Skeletal muscle satellite cell (primary cell): ENCODE data around the gene S100A5.
"Not testable (repeated sequence)": the region's sequence is repeated elsewhere in the genome, so short reads cannot be mapped to it uniquely, and the experiment has no call there.

Experiments
- H3K27me3 ChIP-seq: 2 replicates; pipeline ENCODE4 v1.7.0; 2013; ENCODE audit warnings: low read length; ENCODE audit not compliant: control insufficient read depth, insufficient read depth
- H3K36me3 ChIP-seq: 2 replicates; pipeline ENCODE4 v1.7.0; 2013; ENCODE audit warnings: mild to moderate bottlenecking, control low read depth, low read length; ENCODE audit not compliant: insufficient read depth
- H3K4me1 ChIP-seq: 2 replicates; pipeline ENCODE4 v1.7.0; 2013; ENCODE audit warnings: low read length; ENCODE audit not compliant: control insufficient read depth, insufficient read depth
- H3K4me2 ChIP-seq: 2 replicates; pipeline ENCODE4 v1.7.0; 2013; ENCODE audit warnings: mild to moderate bottlenecking, low read length
- H3K4me3 ChIP-seq: 2 replicates; pipeline ENCODE4 v1.7.0; 2013; ENCODE audit warnings: low read length
- H3K9ac ChIP-seq: 2 replicates; pipeline ENCODE4 v1.7.0; 2013; ENCODE audit warnings: mild to moderate bottlenecking, low read depth, low read length, moderate library complexity
- H3K9me3 ChIP-seq: replicated peaks from 2 replicates; pipeline ENCODE4 v1.7.0; 2013; ENCODE audit warnings: mild to moderate bottlenecking, control low read depth, low read length

The S100A5 gene

DNA sequence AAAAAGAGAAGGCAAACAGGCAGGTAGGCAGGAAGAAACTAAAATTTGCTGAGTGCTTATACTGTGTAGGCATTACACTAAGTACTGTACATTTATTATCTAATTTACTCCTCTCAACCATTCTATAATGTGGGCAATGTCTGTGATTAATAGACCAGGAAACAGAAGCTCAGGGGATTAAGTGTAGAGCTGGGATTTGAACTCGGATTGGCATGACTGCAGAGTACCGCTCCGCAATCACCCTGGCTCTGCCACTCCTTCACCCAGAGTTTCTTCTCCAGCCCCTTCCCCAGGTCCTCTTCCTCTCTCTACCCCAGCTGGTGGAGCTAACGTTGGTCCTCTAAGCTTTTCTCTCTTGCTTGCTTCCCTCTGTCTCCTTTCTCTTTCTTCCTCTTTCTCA is 36.4 kb upstream of the S100A5 start:
- Histone ChIP-seq H3K4me3 (no peak overlapping the region), H3K27me3 (no peaks in the 10 kb centered on the region), H3K36me3 (no peaks in the 10 kb centered on the region), H3K9me3 (no peaks in the 10 kb centered on the region), H3K4me2 (no peak overlapping the region), H3K9ac (no peak overlapping the region), H3K4me1 (peaks cover 25% of the 10 kb centered on the region)

DNA sequence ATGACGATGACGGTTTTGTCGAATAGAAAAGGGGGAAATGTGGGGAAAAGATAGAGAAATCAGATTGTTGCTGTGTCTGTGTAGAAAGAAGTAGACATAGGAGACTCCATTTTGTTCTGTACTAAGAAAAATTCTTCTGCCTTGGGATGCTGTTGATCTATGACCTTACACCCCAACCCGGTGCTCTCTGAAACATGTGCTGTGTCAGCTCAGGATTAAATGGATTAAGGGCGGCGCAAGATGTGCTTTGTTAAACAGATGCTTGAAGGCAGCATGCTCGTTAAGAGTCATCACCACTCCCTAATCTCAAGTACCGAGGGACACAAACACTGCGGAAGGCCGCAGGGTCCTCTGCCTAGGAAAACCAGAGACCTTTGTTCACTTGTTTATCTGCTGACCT is 34.8 kb upstream of the S100A5 start:
- not testable (repeated sequence) for H3K4me3 ChIP-seq, H3K27me3 ChIP-seq, H3K36me3 ChIP-seq, H3K9ac ChIP-seq, H3K4me2 ChIP-seq, H3K9me3 ChIP-seq
- peaks cover 33% of the 10 kb centered on the region for H3K4me1 ChIP-seq

DNA sequence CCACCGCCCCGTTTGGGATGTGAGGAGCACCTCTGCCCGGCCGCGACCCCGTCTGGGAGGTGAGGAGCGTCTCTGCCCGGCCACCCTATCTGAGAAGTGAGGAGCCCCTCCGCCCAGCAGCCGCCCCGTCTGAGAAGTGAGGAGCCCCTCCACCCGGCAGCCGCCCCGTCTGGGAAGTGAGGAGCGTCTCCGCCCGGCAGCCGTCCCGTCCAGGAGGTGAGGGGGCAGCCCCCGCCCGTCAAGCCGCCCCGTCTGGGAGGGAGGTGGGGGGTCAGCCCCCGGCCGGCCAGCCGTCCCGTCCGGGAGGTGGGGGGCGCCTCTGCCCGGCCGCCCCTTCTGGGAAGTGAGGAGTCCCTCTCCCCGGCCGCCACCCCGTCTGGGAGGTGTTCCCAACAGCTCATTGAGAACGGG is 34.4 kb upstream of the S100A5 start:
- H3K36me3 ChIP-seq, H3K4me3 ChIP-seq, H3K4me2 ChIP-seq, H3K9ac ChIP-seq, H3K9me3 ChIP-seq, H3K27me3 ChIP-seq: not testable (repeated sequence)
- peaks cover 33% of the 10 kb centered on the region for H3K4me1 ChIP-seq

DNA sequence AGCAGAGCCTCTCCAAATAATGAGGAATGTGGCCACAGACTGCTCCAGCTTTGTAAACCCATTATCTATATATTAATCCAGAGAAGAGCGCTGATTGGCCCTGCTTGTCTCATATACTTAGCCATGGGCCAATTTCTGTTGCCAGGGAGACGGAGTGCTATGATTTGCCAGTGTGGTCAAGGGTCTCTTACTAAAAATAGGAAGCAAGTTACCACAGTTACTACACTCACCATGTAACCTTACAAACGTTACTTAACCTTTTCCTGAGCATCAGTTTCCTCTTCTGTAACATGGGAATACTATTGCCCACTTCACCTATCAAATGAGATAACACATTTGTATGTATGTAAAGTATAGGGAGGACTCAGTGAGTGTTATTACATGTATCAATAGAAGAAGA is 32.6 kb upstream of the S100A5 start:
- peaks cover 34% of the 10 kb centered on the region for H3K4me1 ChIP-seq
- peak overlapping the region; percentile 53 for H3K9ac ChIP-seq
- no peaks in the 10 kb centered on the region for H3K27me3 ChIP-seq
- H3K4me3 ChIP-seq, result no peak overlapping the region
- no peaks in the 10 kb centered on the region for H3K9me3 ChIP-seq
- H3K4me2 ChIP-seq, result peak overlapping the region; percentile 73
- no peaks in the 10 kb centered on the region for H3K36me3 ChIP-seq

GRCh38 chr1:153572569-153573015 is 31.9 kb upstream of the S100A5 start:
- H3K4me1 ChIP-seq, result peaks cover 34% of the 10 kb centered on the region
- H3K9ac ChIP-seq, result peak overlapping the region; percentile 53
- peak overlapping the region; percentile 73 for H3K4me2 ChIP-seq
- H3K4me3 ChIP-seq, result peak overlapping the region; percentile 24
- no peaks in the 10 kb centered on the region for H3K27me3 ChIP-seq
- no peaks in the 10 kb centered on the region for H3K36me3 ChIP-seq
- no peaks in the 10 kb centered on the region for H3K9me3 ChIP-seq

DNA sequence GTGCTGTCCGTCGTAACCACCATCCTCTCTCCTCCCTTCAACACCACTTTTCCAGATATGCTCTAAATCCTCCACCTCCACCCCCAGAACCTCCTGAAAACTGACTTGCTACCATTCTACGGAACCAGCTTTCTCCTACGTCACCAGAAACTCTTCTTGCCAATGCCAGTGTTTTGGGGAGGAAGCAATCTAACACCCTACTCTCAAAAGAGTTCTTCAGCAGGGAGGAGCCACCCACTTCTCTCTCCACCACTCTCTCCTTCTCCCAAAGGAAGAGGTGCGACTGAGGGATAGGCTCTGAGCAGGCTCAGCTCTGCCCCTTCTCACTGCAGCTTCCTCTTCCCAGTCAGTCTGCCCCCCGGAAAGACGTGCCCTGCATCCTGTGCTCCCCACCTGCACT is 31.0 kb upstream of the S100A5 start:
- no peak overlapping the region for H3K4me3 ChIP-seq
- no peaks in the 10 kb centered on the region for H3K9me3 ChIP-seq
- no peaks in the 10 kb centered on the region for H3K36me3 ChIP-seq
- H3K4me1 ChIP-seq, result peaks cover 42% of the 10 kb centered on the region
- peak overlapping the region; percentile 73 for H3K4me2 ChIP-seq
- no peaks in the 10 kb centered on the region for H3K27me3 ChIP-seq
- peak overlapping the region; percentile 53 for H3K9ac ChIP-seq

DNA sequence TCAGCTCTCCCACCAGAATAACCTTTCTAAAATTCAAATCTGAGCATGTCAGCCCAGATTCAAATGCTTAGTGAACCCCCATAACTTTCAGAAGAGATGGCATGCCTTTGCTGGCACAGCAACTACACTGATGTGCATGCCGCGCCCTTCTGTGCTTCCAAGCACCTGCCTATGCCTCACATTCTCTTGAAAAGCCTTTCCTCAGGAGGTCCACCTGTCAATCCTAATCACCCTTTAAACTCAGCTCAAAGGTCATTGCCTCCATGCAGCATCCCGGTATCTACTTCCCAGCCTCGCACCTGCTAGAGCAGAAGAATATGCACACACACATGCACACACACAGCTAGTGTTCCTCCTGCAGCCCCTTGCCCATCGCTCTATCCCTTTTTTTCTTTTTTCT is 30.1 kb upstream of the S100A5 start:
- Histone ChIP-seq H3K4me1 (peaks cover 49% of the 10 kb centered on the region), H3K9me3 (no peaks in the 10 kb centered on the region), H3K4me2 (no peak overlapping the region), H3K9ac (no peak overlapping the region), H3K27me3 (no peaks in the 10 kb centered on the region), H3K4me3 (no peak overlapping the region), H3K36me3 (no peaks in the 10 kb centered on the region)

- no peaks in the 10 kb centered on the region for H3K9me3 ChIP-seq
- no peak overlapping the region for H3K4me3 ChIP-seq
- no peaks in the 10 kb centered on the region for H3K36me3 ChIP-seq
- H3K27me3 ChIP-seq, result no peaks in the 10 kb centered on the region
- H3K9ac ChIP-seq, result no peak overlapping the region
- peaks cover 61% of the 10 kb centered on the region for H3K4me1 ChIP-seq
- no peak overlapping the region for H3K4me2 ChIP-seq
These were observed 28.7 kb upstream of the S100A5 start for GRCh38 chr1:153569465-153569864.

DNA sequence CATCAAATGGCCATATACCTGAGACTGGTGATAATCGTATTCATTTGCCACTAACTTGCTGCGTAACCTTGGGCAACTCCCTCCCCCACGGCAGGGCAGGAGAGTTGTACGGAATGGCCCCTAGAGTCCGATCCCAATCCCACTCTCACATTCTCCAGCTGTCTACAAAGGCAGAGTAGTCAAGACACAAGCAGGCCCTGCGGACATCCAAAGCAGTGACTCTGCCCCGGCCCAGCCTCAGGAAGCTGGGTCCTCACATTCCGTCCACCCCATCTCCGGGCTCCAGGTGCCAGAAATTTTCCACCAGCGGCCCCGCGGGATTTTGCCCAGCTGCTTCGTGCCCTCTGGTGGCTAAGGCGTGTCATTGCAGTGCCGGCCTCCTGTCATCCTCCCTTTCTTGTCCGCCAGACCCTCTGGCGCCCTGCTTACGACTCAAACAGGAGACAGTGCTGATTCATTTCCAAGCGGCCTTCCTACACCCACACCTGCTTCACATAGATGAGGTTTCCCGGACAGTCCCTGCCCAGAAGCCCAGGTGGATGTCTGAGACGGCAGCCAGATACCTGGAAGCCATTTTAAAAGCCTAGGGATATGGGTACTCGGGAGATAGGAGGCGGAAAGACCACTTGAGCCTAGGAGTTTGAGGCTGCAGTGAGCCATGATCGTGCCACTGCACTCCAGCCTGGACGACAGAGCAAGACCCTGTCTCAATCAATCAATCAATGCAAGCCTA is 27.8 kb upstream of the S100A5 start:
- Histone ChIP-seq H3K4me3 (peak overlapping the region; percentile 52), H3K4me2 (peak overlapping the region; percentile 78), H3K9me3 (no peaks in the 10 kb centered on the region), H3K4me1 (peaks cover 70% of the 10 kb centered on the region), H3K36me3 (no peaks in the 10 kb centered on the region), H3K9ac (peak overlapping the region; percentile 93), H3K27me3 (no peaks in the 10 kb centered on the region)

GRCh38 chr1:153567621-153568366 is 27.1 kb upstream of the S100A5 start:
- H3K36me3 ChIP-seq, result no peaks in the 10 kb centered on the region
- H3K27me3 ChIP-seq, result no peaks in the 10 kb centered on the region
- H3K9me3 ChIP-seq, result no peaks in the 10 kb centered on the region
- peak overlapping the region; percentile 78 for H3K4me2 ChIP-seq
- peak overlapping the region; percentile 93 for H3K9ac ChIP-seq
- peak overlapping the region; percentile 52 for H3K4me3 ChIP-seq
- peaks cover 64% of the 10 kb centered on the region for H3K4me1 ChIP-seq

GRCh38 chr1:153566414-153567371 is 26.0 kb upstream of the S100A5 start:
- peaks cover 57% of the 10 kb centered on the region for H3K4me1 ChIP-seq
- no peaks in the 10 kb centered on the region for H3K9me3 ChIP-seq
- H3K4me3 ChIP-seq, result peak overlapping the region; percentile 59
- peak overlapping the region; percentile 80 for H3K4me2 ChIP-seq
- no peaks in the 10 kb centered on the region for H3K27me3 ChIP-seq
- no peaks in the 10 kb centered on the region for H3K36me3 ChIP-seq
- peak overlapping the region; percentile 93 for H3K9ac ChIP-seq
